GM11168 (cell line): Measurements from ENCODE around the gene CDC42BPA.
"Not testable (repeated sequence)": the region's sequence is repeated elsewhere in the genome, so short reads cannot be mapped to it uniquely, and the experiment has no call there.

ENCODE experiments used
- in situ Hi-C: fragments of 300-500 bp; cut with MboI; formaldehyde crosslinking; loops from one replicate; pipeline ENCODE4 v1.12.0; 2022; ENCODE audit warnings: low sequenced_read_pairs; ENCODE audit not compliant: unreplicated experiment

Gene CDC42BPA

GRCh38 chr1:226956942-226957713 lies 361.2 kb downstream of the CDC42BPA start:
- in situ Hi-C loops = no loop called here

GRCh38 chr1:226955857-226956256 lies 362.4 kb downstream of the CDC42BPA start:
- in situ Hi-C loops = not testable (repeated sequence)

GRCh38 chr1:226954777-226955176 lies 363.5 kb downstream of the CDC42BPA start:
- in situ Hi-C loops = no loop called here

GRCh38 chr1:226954337-226954736 lies 364.0 kb downstream of the CDC42BPA start:
- in situ Hi-C loops = no loop called here

GRCh38 chr1:226953175-226953800 lies 365.0 kb downstream of the CDC42BPA start:
- in situ Hi-C loops = no loop called here

GRCh38 chr1:226952118-226952441 lies 366.2 kb downstream of the CDC42BPA start:
- in situ Hi-C loops = no loop called here

- in situ Hi-C loops = no loop called here
Observed at GRCh38 chr1:226951286-226952117, 366.8 kb downstream of the CDC42BPA start.

GRCh38 chr1:226950871-226951270 lies 367.4 kb downstream of the CDC42BPA start:
- in situ Hi-C loops = no loop called here

- in situ Hi-C loops = no loop called here
Observed at GRCh38 chr1:226950316-226950715, 368.0 kb downstream of the CDC42BPA start.

- in situ Hi-C loops = no loop called here
Observed at GRCh38 chr1:226949401-226949800, 368.9 kb downstream of the CDC42BPA start.

- in situ Hi-C loops = no loop called here
Observed at GRCh38 chr1:226948996-226949395, 369.3 kb downstream of the CDC42BPA start.

- in situ Hi-C loops = no loop called here
Observed at GRCh38 chr1:226948480-226948879, 369.8 kb downstream of the CDC42BPA start.

GRCh38 chr1:226948051-226948450 lies 370.2 kb downstream of the CDC42BPA start:
- in situ Hi-C loops = no loop called here

- in situ Hi-C loops = no loop called here
Observed at GRCh38 chr1:226946841-226947240, 371.5 kb downstream of the CDC42BPA start.

- in situ Hi-C loops = no loop called here
Observed at GRCh38 chr1:226946285-226946684, 372.0 kb downstream of the CDC42BPA start.

GRCh38 chr1:226945858-226946245 lies 372.4 kb downstream of the CDC42BPA start:
- in situ Hi-C loops = no loop called here

- in situ Hi-C loops = no loop called here
Observed at GRCh38 chr1:226945106-226945857, 373.0 kb downstream of the CDC42BPA start.

GRCh38 chr1:226943927-226944326 lies 374.4 kb downstream of the CDC42BPA start:
- in situ Hi-C loops = no loop called here

- in situ Hi-C loops = no loop called here
Observed at GRCh38 chr1:226943156-226943555, 375.1 kb downstream of the CDC42BPA start.

GRCh38 chr1:226942392-226942791 lies 375.9 kb downstream of the CDC42BPA start:
- in situ Hi-C loops = no loop called here

- in situ Hi-C loops = no loop called here
Observed at GRCh38 chr1:226940806-226941067, 377.6 kb downstream of the CDC42BPA start.
